Measurements from ENCODE around the gene VEPH1. TPM values are rescaled to one million over a fixed set of nuclear protein-coding genes. Genes with fewer than 3 reads are reported as not detected.
A peak's percentile ranks its signal among the peaks of the same experiment; 100 is the strongest.

VEPH1 gene
- total RNA-seq, 1 donor from 2014 or later = 9.5 TPM

DNA sequence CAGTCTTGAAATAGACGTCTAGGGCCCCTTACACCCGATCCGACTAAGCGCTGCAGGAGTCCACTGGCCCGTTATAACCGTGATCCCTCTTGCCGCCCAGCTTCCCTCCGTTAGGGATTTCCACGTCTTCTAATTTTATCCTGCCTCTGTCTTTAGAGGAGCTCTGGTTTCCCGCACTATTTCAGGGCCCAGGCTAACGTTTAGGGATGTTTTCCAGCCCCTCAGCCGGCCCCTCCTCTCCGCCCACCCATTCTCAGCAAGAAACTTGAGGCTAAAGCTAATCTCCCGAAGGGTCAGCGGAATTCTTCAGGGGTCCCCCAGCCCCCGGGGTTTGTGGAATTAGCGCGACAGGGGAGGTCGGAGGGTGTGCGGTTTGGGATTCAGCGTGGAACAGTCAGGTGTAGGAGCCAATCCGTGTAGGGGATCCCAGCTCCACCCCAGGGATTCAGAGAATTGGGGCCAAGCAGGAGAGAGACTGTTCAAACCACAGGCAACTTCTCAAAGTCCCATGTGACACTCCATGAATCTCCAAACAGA lies 65.0 kb downstream of the VEPH1 start:
- peak in 1 of 2 donors; percentile 57 for DNase-seq (ENCODE audit: low read depth in 2 of 2)

DNA sequence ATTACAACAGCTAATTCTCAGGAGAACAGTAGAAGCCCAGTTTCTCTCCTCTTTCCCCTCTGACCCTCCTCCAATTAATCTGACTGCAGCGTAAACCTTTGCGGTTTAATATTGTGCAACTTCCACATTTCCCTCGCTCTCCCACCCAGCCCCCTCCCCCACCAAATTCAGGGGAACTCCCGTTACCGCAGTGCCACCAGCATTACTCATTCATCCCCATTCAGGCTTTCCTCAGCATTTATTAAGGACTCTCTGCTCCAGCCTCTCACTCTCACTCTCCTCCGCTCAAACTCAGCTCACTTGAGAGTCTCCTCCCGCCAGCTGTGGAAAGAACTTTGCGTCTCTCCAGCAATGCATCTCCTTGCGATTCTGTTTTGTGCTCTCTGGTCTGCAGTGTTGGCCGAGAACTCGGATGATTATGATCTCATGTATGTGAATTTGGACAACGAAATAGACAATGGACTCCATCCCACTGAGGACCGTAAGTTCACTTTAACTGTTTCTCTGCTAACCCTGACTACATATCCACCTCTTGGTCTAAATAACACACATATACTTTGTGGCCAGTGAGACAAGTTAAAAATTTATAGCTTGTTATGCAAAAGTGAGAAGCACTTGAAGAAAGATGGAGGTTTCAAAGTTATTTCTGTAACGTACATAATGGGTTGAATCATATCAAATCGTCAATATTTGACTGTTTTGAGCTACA lies 66.5 kb downstream of the VEPH1 start, which contains the start of gene PTX3:
Gene PTX3, plus strand, starts transcription at position 268 of the 709 bp plus-strand sequence. Its CDS starts 84 bp downstream, at position 352.
- DNase-seq (ENCODE audit: low read depth in 2 of 2) = peak; percentile 70 to 88

DNA sequence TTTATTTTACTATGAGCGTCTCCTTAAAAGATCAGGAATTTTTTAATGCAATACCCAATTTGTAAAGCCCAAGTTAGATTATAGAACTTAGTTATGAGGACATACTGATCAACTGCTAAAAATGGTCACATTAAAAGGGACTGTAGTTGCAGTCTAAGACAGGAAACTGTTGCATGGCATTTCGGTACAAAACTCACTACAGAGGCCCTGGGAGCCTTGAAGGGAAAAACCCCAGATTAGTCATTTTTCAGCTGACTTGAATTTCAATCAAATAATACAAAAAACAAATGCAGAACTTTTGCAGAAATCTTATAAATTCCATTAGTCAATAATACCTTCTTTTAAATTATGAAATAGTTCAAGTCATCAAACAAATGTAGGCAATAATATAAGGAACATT lies 73.5 kb downstream of the VEPH1 start:
- peak in 1 of 2 donors; percentile 83 for DNase-seq (ENCODE audit: low read depth in 2 of 2)

DNA sequence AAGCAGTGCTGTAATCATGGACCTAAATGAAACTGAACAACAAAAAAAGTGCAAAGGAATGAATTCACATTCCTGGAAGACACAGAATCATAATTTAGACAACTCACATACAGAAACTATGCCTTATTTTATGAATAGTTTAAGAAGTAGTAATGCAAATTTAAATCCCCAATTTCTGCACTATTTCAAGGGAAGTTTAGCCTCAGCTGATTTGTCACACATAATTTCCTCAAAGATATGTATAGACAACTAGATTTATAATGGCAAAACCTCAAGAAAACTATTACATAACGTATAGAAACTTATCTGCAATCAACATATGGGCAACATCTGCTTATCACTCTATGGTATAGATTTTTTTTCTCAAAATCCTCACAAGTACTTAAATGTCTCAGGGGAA lies 74.4 kb downstream of the VEPH1 start:
- no peak for DNase-seq (ENCODE audit: low read depth in 2 of 2)

DNA sequence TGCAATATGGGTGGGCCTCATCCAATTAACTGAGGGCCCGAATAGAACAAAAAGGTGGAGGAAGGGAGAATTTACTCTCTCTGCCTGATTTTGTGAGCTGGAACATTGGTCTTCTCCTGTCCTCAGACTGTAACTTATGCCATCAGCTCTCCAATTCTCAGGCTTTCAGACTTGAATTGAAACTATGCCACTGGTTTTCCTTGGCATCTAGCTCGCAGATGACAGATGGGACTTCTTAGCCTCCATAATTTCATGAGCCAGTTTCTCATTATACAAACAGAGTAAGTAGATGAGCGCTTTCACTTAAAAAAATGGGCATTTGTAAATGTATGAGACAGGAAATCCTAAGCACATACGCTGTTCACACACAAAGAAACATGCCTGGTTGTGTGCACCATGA lies 75.3 kb downstream of the VEPH1 start:
- no peak for DNase-seq (ENCODE audit: low read depth in 2 of 2)

DNA sequence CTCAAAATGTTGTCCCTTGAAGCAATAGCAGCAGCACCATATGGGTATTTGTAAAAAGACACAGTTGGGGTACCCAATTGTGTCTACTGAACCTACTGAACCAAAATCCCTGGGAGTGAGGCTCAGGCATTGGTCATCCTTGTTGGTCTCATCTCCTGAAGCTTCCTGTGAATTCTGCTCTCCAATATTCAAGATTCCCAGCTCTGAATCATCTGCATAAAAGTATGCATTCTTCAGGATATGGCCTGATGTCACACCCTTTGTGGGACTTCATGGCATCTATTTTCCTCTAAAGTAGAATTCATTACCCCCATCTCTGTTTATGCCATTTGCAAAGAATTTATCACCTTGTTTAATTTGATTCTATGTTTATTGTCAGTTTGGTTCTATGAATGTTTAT lies 79.9 kb downstream of the VEPH1 start:
- DNase-seq (ENCODE audit: low read depth in 2 of 2) = peak in 1 of 2 donors; percentile 26

DNA sequence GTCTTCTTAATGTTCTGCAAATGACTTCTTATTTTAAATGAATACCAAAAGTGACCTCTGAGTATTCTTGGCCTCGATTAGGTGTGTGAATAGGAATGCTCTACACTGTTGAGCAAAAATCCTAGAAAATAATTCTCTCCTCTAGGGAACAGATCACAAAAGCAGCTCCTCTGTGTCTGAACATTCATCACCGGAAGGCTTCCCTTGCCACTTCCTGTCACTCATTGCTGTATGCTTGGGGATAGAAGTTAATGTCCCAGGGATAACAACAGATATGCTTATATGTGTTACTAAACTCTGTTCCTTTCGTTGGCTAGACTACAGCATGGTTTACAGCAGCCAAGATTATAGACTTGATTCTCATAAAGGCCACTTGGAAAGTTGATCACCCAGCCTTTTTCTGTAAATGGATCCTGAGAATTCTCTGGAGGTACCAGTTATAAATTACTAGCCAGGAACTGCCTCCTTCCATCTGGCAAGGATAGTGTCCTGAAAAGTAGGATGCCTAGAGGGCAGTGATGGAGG lies 82.5 kb downstream of the VEPH1 start:
- DNase-seq (ENCODE audit: low read depth in 2 of 2) = no peak

DNA sequence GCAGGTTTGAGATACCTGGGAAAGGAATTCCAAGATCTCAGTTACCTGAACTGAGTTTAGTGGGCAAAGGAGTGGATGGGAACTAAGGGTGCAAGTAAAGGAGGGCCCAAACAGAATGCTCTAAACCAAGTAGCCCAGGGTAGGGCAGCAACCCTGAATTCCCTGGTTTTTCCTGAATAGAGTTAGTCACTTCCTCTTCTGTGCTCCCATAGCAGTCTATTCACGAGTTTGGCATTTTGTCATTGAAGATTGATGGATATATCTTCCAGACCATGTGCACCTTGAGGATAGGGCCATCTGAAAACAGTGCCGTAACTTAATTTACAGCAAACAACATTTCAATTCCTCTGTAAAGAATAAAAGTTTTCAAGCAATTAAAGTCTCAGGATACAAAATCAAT lies 85.1 kb downstream of the VEPH1 start:
- peak in 1 of 2 donors; percentile 89 for DNase-seq (ENCODE audit: low read depth in 2 of 2)

DNA sequence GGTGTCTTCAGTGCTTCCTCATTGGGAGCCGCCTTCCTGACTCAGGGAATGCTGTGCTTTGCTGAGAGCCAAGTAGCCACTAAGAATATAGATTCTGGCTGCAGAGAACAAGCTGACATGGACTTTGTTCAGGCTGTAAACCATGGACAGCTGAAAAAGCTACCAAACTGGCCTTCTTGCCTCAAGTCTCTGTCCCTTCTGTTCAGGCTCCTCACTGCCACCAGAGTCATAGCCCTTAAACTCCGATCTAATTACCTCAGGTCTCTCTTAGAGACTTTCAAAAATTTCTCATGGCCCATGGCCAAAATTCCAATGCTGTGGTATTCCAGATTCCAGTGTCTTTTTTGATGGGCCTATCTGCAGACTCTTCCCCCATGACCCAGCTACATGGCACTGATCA lies 86.0 kb downstream of the VEPH1 start:
- peak in 1 of 2 donors; percentile 55 for DNase-seq (ENCODE audit: low read depth in 2 of 2)

DNA sequence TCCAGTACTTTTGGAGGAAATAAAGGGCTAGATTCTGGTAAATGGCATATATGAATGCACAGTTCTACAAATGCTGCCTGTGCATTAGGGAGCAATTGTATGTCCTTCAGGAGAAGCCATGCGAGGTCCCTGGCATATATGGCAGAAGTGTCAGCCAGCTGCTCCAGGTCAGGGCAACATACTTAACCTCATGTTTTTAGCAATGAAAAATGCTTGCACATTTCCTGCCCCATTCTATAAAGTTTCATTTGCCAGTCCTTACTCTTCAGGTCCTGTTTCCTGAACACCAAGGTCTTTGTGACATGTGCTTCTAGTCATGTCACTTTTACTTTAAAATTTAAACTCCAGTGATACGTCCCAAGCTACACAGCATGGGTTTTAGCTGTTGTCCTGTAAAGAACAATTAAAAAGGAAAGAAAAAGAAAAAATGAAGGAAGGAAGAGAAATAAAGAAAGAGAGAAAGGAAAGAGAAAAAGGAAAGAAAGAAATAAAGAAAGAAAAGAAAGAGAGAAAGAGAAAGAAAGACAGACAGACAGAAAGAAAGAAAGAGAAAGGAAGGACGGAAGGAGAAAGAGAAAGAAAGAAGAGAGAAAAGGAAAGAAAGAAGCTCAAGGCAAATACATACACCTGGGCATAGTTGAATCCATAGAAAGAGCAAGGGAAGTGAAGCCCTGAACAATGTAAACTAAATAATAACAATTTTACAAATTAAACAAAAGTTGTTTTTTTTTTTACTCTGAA lies 86.7 kb downstream of the VEPH1 start:
- DNase-seq (ENCODE audit: low read depth in 2 of 2) = peak in 1 of 2 donors; percentile 53

DNA sequence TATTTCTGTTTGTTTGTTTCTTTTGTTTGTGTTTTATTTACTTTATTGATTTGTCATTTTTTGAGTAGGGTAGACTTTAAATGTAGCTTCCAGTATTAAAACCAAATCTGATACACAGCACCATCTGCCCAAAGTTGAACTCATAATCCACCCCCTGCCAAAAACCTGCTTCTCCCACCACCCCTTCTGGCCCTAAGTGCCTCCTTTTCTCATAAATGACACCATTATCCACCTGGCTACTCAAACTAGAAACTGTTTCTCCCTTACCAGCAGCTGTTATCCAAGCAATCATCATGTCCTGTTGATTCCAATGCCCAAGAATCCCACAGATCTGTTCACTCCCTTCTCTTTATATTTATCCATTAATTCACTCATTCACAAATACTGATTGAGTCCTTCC lies 88.4 kb downstream of the VEPH1 start:
- DNase-seq (ENCODE audit: low read depth in 2 of 2) = no peak

DNA sequence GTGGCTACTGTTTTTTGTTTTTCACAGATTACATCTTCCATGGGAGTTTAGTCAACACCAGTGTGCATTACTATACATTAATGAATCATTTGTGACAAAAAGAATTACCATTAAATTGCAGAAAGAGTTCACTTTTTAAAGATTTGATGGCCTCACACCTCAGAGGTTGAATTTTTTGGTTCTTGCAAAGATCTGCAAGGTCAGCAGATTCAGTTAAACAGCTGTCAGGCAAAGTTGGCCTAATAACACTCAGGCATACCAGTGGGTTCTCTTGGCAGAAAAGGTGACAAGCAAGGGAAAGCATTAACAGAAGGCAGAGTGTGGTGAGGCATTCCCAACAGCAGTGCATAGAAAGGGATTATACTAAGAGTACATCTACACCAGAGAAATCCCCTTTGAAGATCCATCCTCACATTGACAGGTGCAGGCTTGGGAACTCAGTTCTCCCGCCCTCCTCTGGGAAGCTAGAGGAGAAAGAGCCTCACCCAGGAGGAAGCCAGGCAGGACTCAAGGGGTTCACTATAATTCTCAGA lies 90.8 kb downstream of the VEPH1 start:
- DNase-seq (ENCODE audit: low read depth in 2 of 2) = no peak

DNA sequence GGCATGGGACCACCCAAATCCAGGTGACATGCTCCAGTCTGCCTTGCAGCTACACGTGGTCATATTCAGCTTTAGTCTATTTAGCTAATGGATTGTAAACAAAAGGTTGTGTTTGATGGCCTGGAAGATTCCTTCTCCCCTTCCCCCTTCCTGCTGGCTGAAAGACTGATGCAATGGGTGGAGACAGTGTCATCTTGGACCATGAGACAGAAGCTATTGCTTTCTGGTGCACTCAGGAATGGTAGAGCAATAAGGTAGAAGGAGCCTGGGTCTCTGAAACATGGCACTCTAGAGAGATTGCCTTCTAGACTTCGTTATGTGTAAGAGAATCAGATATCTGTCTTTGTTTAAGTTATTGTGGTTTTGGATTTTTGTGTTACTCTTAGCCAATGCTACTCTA lies 92.3 kb downstream of the VEPH1 start:
- DNase-seq (ENCODE audit: low read depth in 2 of 2) = no peak

DNA sequence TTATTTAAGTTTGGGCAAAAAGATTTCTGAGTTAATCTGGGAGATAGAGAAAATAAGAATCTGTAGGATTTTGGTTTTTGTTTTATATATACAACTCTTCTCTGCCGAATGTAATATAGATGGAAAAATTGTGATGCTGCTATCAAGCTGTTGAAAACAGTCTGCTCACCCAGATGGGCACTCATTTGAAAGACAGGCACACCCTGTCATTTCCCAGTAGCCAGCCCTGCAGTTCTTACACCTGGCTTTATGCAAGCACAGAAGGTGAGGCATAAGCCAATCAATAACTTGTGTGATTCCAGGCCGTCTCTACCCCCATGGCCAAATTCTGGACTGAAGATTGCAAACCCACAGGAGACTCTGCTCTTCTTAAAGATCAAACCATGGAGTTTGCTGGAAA lies 93.7 kb downstream of the VEPH1 start:
- no peak for DNase-seq (ENCODE audit: low read depth in 2 of 2)

DNA sequence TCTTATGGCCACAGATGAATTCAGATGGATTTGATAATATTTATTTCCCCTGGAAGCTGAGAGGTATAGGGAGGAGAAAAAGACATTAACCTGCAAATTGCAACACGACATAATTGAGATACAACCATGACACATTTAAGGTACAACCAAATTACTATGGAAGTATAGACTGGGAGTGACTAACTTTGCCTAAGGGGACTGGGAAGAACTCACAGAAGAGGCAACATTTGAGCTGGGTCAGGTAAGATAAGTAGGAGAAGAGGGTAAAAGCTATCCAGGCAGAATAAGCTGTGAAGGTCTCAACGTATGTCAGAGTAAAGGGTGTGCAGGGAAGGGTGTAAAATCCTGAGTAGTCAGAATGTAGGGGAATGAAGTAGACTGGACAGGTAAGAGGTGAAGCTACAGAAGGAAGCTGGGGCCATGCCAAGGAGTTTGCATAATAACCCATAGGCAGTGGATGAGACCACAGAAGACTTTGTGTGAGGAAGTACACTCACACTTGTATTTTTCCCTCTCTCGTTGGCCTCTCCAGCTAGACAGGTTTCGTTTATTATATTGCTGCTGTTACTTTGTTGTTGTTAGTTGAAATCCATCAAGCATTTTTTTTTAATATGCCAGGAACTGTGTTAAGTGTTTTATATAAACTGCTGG lies 94.6 kb downstream of the VEPH1 start:
- DNase-seq (ENCODE audit: low read depth in 2 of 2) = no peak

DNA sequence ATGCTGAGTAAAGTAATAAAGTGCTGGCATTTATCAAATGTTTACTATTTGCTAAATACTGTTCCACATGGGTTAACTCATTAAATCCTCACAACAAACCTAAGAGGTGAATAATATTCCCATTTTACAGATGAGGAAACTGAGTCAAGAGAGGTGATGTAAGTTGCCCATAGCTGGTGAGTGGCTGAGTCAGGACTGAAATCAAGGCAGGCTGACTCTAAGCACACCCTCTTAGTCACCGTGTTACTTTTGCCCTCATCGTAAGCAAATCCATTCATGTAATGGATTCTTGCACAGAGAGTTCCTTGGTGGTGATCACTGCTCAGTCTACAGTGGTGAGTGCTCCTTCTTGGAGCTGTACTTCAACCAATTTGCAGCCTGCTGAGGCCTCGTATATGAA lies 95.4 kb downstream of the VEPH1 start:
- DNase-seq (ENCODE audit: low read depth in 2 of 2) = no peak

DNA sequence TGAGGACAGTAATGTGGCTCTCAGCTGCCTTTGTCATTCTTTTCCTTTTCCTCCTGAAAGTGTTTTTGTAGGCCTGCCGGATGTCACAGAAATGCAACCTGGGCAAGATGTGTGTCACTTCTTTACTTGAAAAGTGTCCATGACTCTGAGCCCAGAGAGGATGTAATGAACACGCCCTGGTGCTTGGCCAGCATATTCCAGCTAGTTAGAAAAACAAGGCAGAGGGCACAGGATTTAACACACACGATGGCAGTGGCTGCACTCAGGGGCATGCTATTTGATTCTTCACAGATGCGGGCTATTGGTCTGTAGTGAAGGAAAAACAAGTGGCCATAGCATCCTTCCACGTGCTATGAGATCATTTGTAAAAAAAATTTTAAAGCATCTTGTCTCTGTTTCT lies 96.8 kb downstream of the VEPH1 start:
- peak; percentile 68 to 74 for DNase-seq (ENCODE audit: low read depth in 2 of 2)

DNA sequence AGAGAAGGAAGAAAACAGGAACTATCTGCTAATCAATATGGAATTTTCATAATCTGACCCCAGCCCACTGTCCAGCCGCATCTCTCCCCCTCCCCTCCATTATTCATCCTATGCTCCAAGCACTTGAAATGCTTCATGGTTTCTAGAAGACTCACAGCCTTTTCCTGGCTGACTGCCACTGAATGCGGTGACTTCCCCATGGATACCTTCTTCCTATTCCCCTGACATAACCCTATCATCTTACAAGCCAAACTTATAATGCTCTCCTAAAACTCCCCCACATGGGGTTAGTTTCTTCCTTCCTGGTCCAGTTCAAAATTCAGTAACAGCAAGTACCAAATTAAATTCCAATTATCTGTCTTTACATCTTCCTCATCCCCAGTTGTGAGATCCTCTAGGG lies 97.8 kb downstream of the VEPH1 start:
- DNase-seq (ENCODE audit: low read depth in 2 of 2) = peak in 1 of 2 donors; percentile 39

DNA sequence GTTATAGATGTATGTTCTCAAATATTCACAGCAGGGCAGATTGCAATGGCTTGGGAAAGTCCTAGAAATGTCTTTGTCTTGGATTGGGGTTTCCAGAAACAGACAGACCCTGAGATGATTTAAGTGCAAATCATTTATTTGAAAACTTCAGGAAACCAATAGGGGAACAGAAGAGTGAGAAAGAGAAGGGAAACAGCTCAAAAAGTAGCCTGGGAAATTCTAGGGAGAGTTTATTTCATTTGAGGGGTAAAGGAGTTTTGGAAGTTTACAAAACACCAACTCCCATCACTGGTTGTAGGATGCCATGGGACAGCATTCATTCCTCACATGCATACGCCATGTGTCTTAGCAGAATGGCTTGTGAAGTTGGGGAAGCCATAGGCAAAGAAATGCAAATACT lies 98.8 kb downstream of the VEPH1 start:
- no peak for DNase-seq (ENCODE audit: low read depth in 2 of 2)

DNA sequence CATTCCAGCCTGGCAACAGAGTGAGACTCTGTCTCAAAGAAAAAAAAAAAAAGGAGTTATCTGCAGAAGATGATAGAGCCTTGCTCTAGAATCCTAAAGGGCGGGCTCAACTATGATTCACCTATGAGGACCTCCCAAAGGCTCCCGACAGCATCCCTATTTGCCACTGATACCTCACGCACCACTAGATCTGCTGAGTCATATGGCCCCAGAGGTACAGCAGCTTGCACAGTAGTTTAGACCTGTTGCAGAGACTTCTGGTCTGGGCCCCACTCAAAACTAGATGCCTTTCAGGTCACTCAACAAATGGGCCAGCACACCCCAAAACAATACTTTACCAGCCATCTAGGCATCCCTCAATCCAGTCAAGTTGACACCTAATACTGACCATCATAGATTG lies 104.6 kb downstream of the VEPH1 start:
- DNase-seq (ENCODE audit: low read depth in 2 of 2) = no peak

DNA sequence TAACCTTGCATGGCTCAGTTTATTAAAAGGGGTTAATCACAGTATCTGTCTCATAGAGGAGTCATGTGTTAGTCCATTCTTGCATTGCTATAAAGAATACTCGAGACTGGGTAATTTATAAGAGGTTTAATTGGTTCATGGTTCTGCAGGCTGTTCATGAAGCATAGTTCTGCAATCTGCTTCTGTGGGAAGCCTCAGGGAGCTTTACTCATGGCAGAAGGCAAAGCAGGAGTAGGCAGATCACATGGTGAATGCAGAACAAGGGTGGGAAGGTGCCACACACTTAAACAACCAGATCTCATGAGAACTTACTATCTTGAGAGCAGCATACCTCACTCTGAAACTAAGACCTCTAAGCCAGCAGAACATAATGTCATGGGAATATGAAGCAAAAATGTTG lies 108.8 kb downstream of the VEPH1 start:
- DNase-seq (ENCODE audit: low read depth in 2 of 2) = no peak

DNA sequence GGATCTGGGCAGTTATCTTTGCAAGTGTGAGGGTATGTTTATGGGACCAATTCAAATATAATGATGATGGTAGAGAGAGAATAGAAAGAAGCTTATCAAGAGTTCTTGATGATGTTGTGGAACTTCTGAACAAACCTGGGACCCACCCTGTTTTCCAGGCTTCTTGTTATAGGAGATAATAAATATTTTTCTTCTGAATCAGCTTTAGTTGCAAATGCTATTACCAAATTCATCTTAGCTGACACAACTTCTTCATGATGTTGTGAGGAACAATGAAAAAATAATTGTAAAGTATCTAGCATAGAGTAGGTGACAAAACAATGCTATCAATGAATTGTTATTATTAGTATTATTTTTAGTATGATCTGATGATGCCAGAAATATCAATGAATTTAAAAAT lies 110.1 kb downstream of the VEPH1 start:
- no peak for DNase-seq (ENCODE audit: low read depth in 2 of 2)
